IMR-90 (cell line): ENCODE data around the gene APOB. TPM values are rescaled to one million over a fixed set of nuclear protein-coding genes. Genes with fewer than 3 reads are reported as not detected.

ENCODE experiments used
- ATAC-seq: fragments of 200-7000 bp; cut with Tn5 transposase; 2 replicates; pipeline ENCODE4 v1.9.1; 2020; ENCODE audit warnings: low read depth, mild to moderate bottlenecking, moderate library complexity
- BruUV-seq: library from RNA; stranded (reverse); fragments of 400-500 nt; replicated peaks from 2 replicates; lab custom pipeline; 2021; lab: Mats Ljungman, UMichigan
- CTCF ChIA-PET: fragments of 300-600 bp; formaldehyde crosslinking; extraction: SDS; loops from one replicate; lab custom pipeline; 2021; ENCODE audit warnings: antibody characterized with exemption; lab: Yijun Ruan, JAX
- POLR2A ChIA-PET: fragments of 300-600 bp; sonication (Branson Sonifier 250); formaldehyde crosslinking; loops from one replicate; lab custom pipeline; 2022; ENCODE audit warnings: antibody characterized with exemption; ENCODE audit not compliant: unreplicated experiment; lab: Charles Lee
- DNase-seq: peaks from one replicate; pipeline ENCODE4 v3.0.0; 2013
- H2AFZ ChIP-seq: replicated peaks from 2 replicates; pipeline ENCODE3; 2013; ENCODE audit warnings: low read length, mild to moderate bottlenecking; ENCODE audit not compliant: poor library complexity
- H2AK5ac ChIP-seq: 2 replicates; pipeline ENCODE4 v1.6.1; 2013; ENCODE audit warnings: low read depth, low read length, inconsistent platforms
- H2AK9ac ChIP-seq: replicated peaks from 2 replicates; pipeline ENCODE3; 2013; ENCODE audit warnings: mild to moderate bottlenecking, low read depth, low read length, moderate library complexity; ENCODE audit not compliant: poor library complexity
- H2BK120ac ChIP-seq: 2 replicates; pipeline ENCODE4 v1.6.1; 2013; ENCODE audit warnings: low read depth, low read length, inconsistent platforms
- H2BK15ac ChIP-seq: 3 replicates; pipeline ENCODE4 v1.6.1; 2013; ENCODE audit warnings: low read depth, low read length, inconsistent platforms
- H2BK20ac ChIP-seq: 2 replicates; pipeline ENCODE4 v1.6.1; 2013; ENCODE audit warnings: low read depth, mild to moderate bottlenecking, inconsistent platforms, low read length, moderate library complexity
- H2BK5ac ChIP-seq: 2 replicates; pipeline ENCODE4 v1.6.1; 2013; ENCODE audit warnings: mild to moderate bottlenecking, low read depth, low read length, inconsistent platforms; ENCODE audit not compliant: poor library complexity, severe bottlenecking
- H3K14ac ChIP-seq: replicated peaks from 2 replicates; pipeline ENCODE4 v1.6.1; 2013; ENCODE audit warnings: low read depth, low read length, inconsistent platforms
- H3K18ac ChIP-seq: 2 replicates; pipeline ENCODE4 v1.6.1; 2013; ENCODE audit warnings: low read depth, low read length, control low read depth
- H3K23ac ChIP-seq: 2 replicates; pipeline ENCODE4 v1.6.1; 2013; ENCODE audit warnings: low read depth, low read length, inconsistent platforms
- H3K27ac ChIP-seq: 2 replicates; pipeline ENCODE4 v1.5.1; 2013; ENCODE audit warnings: mild to moderate bottlenecking, control low read depth, low read length; ENCODE audit not compliant: insufficient read depth
- H3K27me3 ChIP-seq: 2 replicates; pipeline ENCODE4 v1.6.1; 2013; ENCODE audit warnings: low read length; ENCODE audit not compliant: control insufficient read depth, insufficient read depth
- H3K36me3 ChIP-seq: 2 replicates; pipeline ENCODE4 v1.6.1; 2013; ENCODE audit warnings: low read length, mixed read lengths; ENCODE audit not compliant: control insufficient read depth, insufficient read depth
- H3K4ac ChIP-seq: 2 replicates; pipeline ENCODE4 v1.6.1; 2013; ENCODE audit warnings: low read depth, low read length, inconsistent platforms
- H3K4me1 ChIP-seq: 2 replicates; pipeline ENCODE4 v1.6.1; 2013; ENCODE audit warnings: low read length, mixed read lengths; ENCODE audit not compliant: control insufficient read depth, insufficient read depth
- H3K4me2 ChIP-seq: 2 replicates; pipeline ENCODE4 v1.6.1; 2013; ENCODE audit warnings: low read depth, mild to moderate bottlenecking, control low read depth, low read length, moderate library complexity
- H3K4me3 ChIP-seq: 2 replicates; pipeline ENCODE4 v1.5.1; 2013; ENCODE audit warnings: low read depth, mild to moderate bottlenecking, control low read depth, low read length, moderate library complexity; ENCODE audit not compliant: insufficient read depth
- H3K56ac ChIP-seq: 2 replicates; pipeline ENCODE4 v1.6.1; 2013; ENCODE audit warnings: low read length, inconsistent platforms; ENCODE audit not compliant: insufficient read depth; ENCODE audit errors: extremely low read depth
- H3K79me1 ChIP-seq, 2 experiments: 2 replicates each; pipeline ENCODE4 v1.6.1; 2013; ENCODE audit warnings: low read length in 2 of 2, inconsistent platforms in 1 of 2, low read depth in 1 of 2
- H3K9ac ChIP-seq: 2 replicates; pipeline ENCODE4 v1.6.1; 2013; ENCODE audit warnings: low read depth, low read length, control low read depth
- H3K9me1 ChIP-seq: 2 replicates; pipeline ENCODE4 v1.6.1; 2013; ENCODE audit warnings: low read length, inconsistent platforms; ENCODE audit not compliant: insufficient read depth
- H3K9me3 ChIP-seq: 2 replicates; pipeline ENCODE4 v1.6.1; 2013; ENCODE audit warnings: low read length; ENCODE audit not compliant: control insufficient read depth, insufficient read depth
- H4K20me1 ChIP-seq: 2 replicates; pipeline ENCODE4 v1.6.1; 2013; ENCODE audit warnings: low read length, inconsistent platforms; ENCODE audit not compliant: insufficient read depth
- H4K5ac ChIP-seq: 2 replicates; pipeline ENCODE4 v1.6.1; 2013; ENCODE audit warnings: mild to moderate bottlenecking, low read depth, low read length, control low read depth
- H4K8ac ChIP-seq, 2 experiments: 2 replicates each; pipeline ENCODE4 v1.6.1; 2013; ENCODE audit warnings: low read depth in 2 of 2, low read length in 2 of 2, control low read depth in 1 of 2, inconsistent platforms in 1 of 2
- H4K91ac ChIP-seq: 2 replicates; pipeline ENCODE4 v1.6.1; 2013; ENCODE audit warnings: low read depth, low read length, inconsistent platforms; ENCODE audit not compliant: insufficient read depth
- BHLHE40 ChIP-seq: fragments of 150-350 bp; IDR thresholded peaks from 2 replicates; pipeline ENCODE4 v1.6.1; 2016; ENCODE audit warnings: mild to moderate bottlenecking, low read depth, low read length
- CEBPB ChIP-seq: IDR thresholded peaks from 2 replicates; pipeline ENCODE4 v1.6.1; 2012; ENCODE audit warnings: low read depth, low read length, improper control_type of control experiment
- CHD1 ChIP-seq: IDR thresholded peaks from 2 replicates; pipeline ENCODE4 v1.6.1; 2012; ENCODE audit warnings: low read depth, low read length, improper control_type of control experiment
- CTCF ChIP-seq: conservative IDR thresholded peaks from 2 replicates; pipeline ENCODE4 v1.5.1; 2012; ENCODE audit warnings: mild to moderate bottlenecking, low read depth, low read length, improper control_type of control experiment
- ELK1 ChIP-seq: fragments of 150-350 bp; IDR thresholded peaks from 2 replicates; pipeline ENCODE4 v1.6.1; 2016; ENCODE audit warnings: low read depth, mild to moderate bottlenecking, low read length, moderate library complexity, borderline replicate concordance
- FOS ChIP-seq: fragments of 150-350 bp; IDR thresholded peaks from 2 replicates; pipeline ENCODE4 v1.6.1; 2016; ENCODE audit warnings: low read depth, low read length
- MAFK ChIP-seq: IDR thresholded peaks from 2 replicates; pipeline ENCODE4 v1.6.1; 2012; ENCODE audit warnings: low read depth, low read length, improper control_type of control experiment
- MAZ ChIP-seq: IDR thresholded peaks from 2 replicates; pipeline ENCODE4 v1.6.1; 2012; ENCODE audit warnings: low read depth, mild to moderate bottlenecking, low read length, improper control_type of control experiment, moderate library complexity, borderline replicate concordance
- MXI1 ChIP-seq: IDR thresholded peaks from 2 replicates; pipeline ENCODE4 v1.6.1; 2012; ENCODE audit warnings: low read depth, mild to moderate bottlenecking, low read length, moderate library complexity, borderline replicate concordance
- NFE2L2 ChIP-seq: fragments of 150-350 bp; IDR thresholded peaks from 2 replicates; pipeline ENCODE4 v1.6.1; 2016; ENCODE audit warnings: low read depth, mild to moderate bottlenecking, low read length
- POLR2A ChIP-seq: IDR thresholded peaks from 2 replicates; pipeline ENCODE4 v1.6.1; 2012; ENCODE audit warnings: mild to moderate bottlenecking, low read depth, low read length
- RAD21 ChIP-seq: IDR thresholded peaks from 2 replicates; pipeline ENCODE4 v1.6.1; 2012; ENCODE audit warnings: low read length, improper control_type of control experiment
- RCOR1 ChIP-seq: IDR thresholded peaks from 2 replicates; pipeline ENCODE4 v1.6.1; 2012; ENCODE audit warnings: mild to moderate bottlenecking, low read length, improper control_type of control experiment; ENCODE audit not compliant: insufficient replicate concordance
- RFX5 ChIP-seq: IDR thresholded peaks from 2 replicates; pipeline ENCODE4 v1.8.0; 2012; ENCODE audit warnings: low read depth, mild to moderate bottlenecking, low read length, moderate library complexity
- SMC3 ChIP-seq: fragments of 150-350 bp; IDR thresholded peaks from 2 replicates; pipeline ENCODE4 v1.6.1; 2016; ENCODE audit warnings: low read depth, mild to moderate bottlenecking, antibody characterized with exemption, low read length, moderate library complexity
- USF2 ChIP-seq: fragments of 150-350 bp; IDR thresholded peaks from 2 replicates; pipeline ENCODE4 v1.6.1; 2017; ENCODE audit warnings: mild to moderate bottlenecking, antibody characterized with exemption, low read length, low read depth
- WGBS, 2 experiments: methylation state at CpG; one replicate each; pipeline versions ENCODE4 v1.1.5 to v1.1.7; 2013; ENCODE audit warnings: missing lambda C conversion rate in 2 of 2; ENCODE audit not compliant: insufficient read length in 1 of 2; ENCODE audit errors: extremely low coverage in 2 of 2; 5-methylcytosine and 5-hydroxymethylcytosine counted together
- dilution Hi-C: fragments of 300-500 bp; cut with HindIII; formaldehyde crosslinking; loops from one replicate; pipeline ENCODE4 v1.14.3; 2018; ENCODE audit warnings: low sequenced_read_pairs; ENCODE audit not compliant: unreplicated experiment
- in situ Hi-C: fragments of 300-500 bp; cut with MboI; formaldehyde crosslinking; loops from 3 replicates; pipeline ENCODE4 v1.14.3; 2019; ENCODE audit warnings: low sequenced_read_pairs, inconsistent platforms, mixed read lengths
- intact Hi-C: fragments of 100-400 bp; cut with micrococcal nuclease; formaldehyde crosslinking; loops from 2 replicates; pipeline ENCODE4 v1.10.0; 2022
- polyA plus RNA-seq, 3 experiments: library from polyadenylated mRNA; depleted of rRNA; stranded (reverse); fragments of >200 nt; gene quantifications; 2 replicates each; pipeline ENCODE4 v1.2.3, GENCODE V29; 2012; ENCODE audit warnings: low replicate concordance in 1 of 3
- total RNA-seq: library from RNA; depleted of rRNA; stranded (reverse); fragments of >200 nt; gene quantifications from 2 replicates; pipeline ENCODE4 v1.2.3, GENCODE V29; 2012

Gene APOB
- total and polyA plus RNA-seq, 2 of the 4 experiments (the other 2 are of a cell fraction), result under 0.01 TPM; not detected in 1

GRCh38 chr2:20972110-20972509, 71.8 kb downstream of the APOB start:
- no peak for DNase-seq
- H3K27ac ChIP-seq, result no peak overlapping the region
- no peak overlapping the region for H2AK9ac ChIP-seq
- dilution Hi-C loops, result no loop called here
- no peak for ATAC-seq
- no peak overlapping the region for H4K5ac ChIP-seq
- H3K14ac ChIP-seq, result no peak overlapping the region
- H3K23ac ChIP-seq, result no peak overlapping the region
- intact Hi-C loops, result no loop called here
- H3K79me1 ChIP-seq, result no peaks in the 10 kb centered on the region
- H3K4me1 ChIP-seq, result no peaks in the 10 kb centered on the region
- no peak overlapping the region for H3K18ac ChIP-seq
- no peak overlapping the region for H2BK15ac ChIP-seq
- WGBS, 2 experiments, result 0% methylated on average over 2 of the region's 5 CpGs; no CpG with 5 or more reads in 1 of the 2 experiments
- H2BK120ac ChIP-seq, result no peak overlapping the region
- BruUV-seq, result no TSS peak
- no peak overlapping the region for H3K4me2 ChIP-seq
- TF ChIP-seq FOS (no peak), CEBPB (no peak), USF2 (no peak), ELK1 (no peak), POLR2A (no peak), RFX5 (no peak), CTCF (no peak), NFE2L2 (no peak), BHLHE40 (no peak), CHD1 (no peak), RCOR1 (no peak), MAFK (no peak), RAD21 (no peak), MAZ (no peak), SMC3 (no peak), MXI1 (no peak)
- no peak overlapping the region for H3K4me3 ChIP-seq
- in situ Hi-C loops, result no loop called here
- H3K4ac ChIP-seq, result no peak overlapping the region
- H2AFZ ChIP-seq, result no peak overlapping the region
- H4K91ac ChIP-seq, result no peak overlapping the region
- H4K8ac ChIP-seq, result no peak overlapping the region
- ChIA-PET CTCF (interaction anchor here (1.4 to 2.0 kb wide), 2 partner anchors 9 to 10 kb away, joined by 3 to 4 read pairs; no protein-coding TSS in a partner anchor), POLR2A (no interaction called here)
- no peak overlapping the region for H3K9ac ChIP-seq
- H3K9me3 ChIP-seq, result no peaks in the 10 kb centered on the region
- H3K27me3 ChIP-seq, result peaks cover 1% of the 10 kb centered on the region
- no peaks in the 10 kb centered on the region for H3K36me3 ChIP-seq
- no peak overlapping the region for H2BK5ac ChIP-seq
- H2AK5ac ChIP-seq, result no peak overlapping the region
- H3K56ac ChIP-seq, result no peak overlapping the region
- H4K20me1 ChIP-seq, result no peaks in the 10 kb centered on the region
- no peaks in the 10 kb centered on the region for H3K9me1 ChIP-seq
- no peak overlapping the region for H2BK20ac ChIP-seq
